ENCODE measurements around the gene TPGS2.
"Not testable (repeated sequence)": the region's sequence is repeated elsewhere in the genome, so short reads cannot be mapped to it uniquely, and the experiment has no call there.

Gene TPGS2

GRCh38 chr18:36766836-36767235, 62.0 kb downstream of the TPGS2 start:
- TF ChIP-seq, protein P1, sequence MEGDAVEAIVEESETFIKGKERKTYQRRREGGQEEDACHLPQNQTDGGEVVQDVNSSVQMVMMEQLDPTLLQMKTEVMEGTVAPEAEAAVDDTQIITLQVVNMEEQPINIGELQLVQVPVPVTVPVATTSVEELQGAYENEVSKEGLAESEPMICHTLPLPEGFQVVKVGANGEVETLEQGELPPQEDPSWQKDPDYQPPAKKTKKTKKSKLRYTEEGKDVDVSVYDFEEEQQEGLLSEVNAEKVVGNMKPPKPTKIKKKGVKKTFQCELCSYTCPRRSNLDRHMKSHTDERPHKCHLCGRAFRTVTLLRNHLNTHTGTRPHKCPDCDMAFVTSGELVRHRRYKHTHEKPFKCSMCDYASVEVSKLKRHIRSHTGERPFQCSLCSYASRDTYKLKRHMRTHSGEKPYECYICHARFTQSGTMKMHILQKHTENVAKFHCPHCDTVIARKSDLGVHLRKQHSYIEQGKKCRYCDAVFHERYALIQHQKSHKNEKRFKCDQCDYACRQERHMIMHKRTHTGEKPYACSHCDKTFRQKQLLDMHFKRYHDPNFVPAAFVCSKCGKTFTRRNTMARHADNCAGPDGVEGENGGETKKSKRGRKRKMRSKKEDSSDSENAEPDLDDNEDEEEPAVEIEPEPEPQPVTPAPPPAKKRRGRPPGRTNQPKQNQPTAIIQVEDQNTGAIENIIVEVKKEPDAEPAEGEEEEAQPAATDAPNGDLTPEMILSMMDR (IDR thresholded peaks at IDR 0.05; ENCODE audit: borderline replicate concordance, insufficient read depth, low read depth, low read length) = no peak
- no peak overlapping the region for H3K4me3 ChIP-seq (ENCODE audit: low read depth, low read length)

- H3K4me3 ChIP-seq (ENCODE audit: low read depth, low read length) = not testable (repeated sequence)
These were observed 65.8 kb downstream of the TPGS2 start for GRCh38 chr18:36762965-36763364.

- H3K4me3 ChIP-seq (ENCODE audit: low read depth, low read length) = no peak overlapping the region
- TF ChIP-seq, protein P1 (IDR thresholded peaks at IDR 0.05; ENCODE audit: borderline replicate concordance, insufficient read depth, low read depth, low read length) = no peak
These were observed 66.7 kb downstream of the TPGS2 start for GRCh38 chr18:36762074-36762473.

GRCh38 chr18:36761186-36761698, 67.6 kb downstream of the TPGS2 start:
- TF ChIP-seq, protein P1 (IDR thresholded peaks at IDR 0.05; ENCODE audit: borderline replicate concordance, insufficient read depth, low read depth, low read length) = no peak
- no peak overlapping the region for H3K4me3 ChIP-seq (ENCODE audit: low read depth, low read length)

GRCh38 chr18:36760598-36760997, 68.2 kb downstream of the TPGS2 start:
- TF ChIP-seq, protein P1 (IDR thresholded peaks at IDR 0.05; ENCODE audit: borderline replicate concordance, insufficient read depth, low read depth, low read length) = no peak
- no peak overlapping the region for H3K4me3 ChIP-seq (ENCODE audit: low read depth, low read length)

DNA sequence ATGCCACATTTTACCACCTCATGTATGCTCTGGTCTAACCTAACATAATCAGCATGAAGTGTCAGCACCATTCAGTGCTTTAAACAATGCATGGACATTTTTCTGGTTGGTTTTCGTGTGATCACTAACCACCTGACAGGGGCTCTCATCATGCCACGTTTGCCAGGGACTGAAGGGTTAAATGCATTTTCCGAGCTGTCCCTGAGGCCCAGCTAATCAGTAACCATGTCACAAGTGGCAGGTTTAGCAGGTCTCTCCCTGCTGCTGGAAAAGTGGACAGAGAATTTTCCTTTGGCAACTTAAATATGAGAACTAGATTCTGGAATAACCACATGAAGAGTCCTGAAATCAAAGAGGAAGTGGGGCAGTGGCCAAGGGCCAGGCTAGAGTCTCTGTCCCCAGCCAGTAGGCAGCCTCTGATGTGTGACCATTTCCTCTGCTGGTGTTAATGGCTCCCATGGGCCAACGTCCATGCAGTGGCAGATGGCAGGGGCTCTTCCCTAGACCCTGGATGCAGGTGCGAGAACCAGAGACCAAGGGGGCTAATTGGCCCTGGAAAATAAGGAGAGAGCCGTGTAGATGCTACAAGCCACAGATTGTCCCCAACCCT, 69.5 kb downstream of the TPGS2 start:
- TF ChIP-seq, protein P1 (IDR thresholded peaks at IDR 0.05; ENCODE audit: borderline replicate concordance, insufficient read depth, low read depth, low read length) = no peak
- no peak overlapping the region for H3K4me3 ChIP-seq (ENCODE audit: low read depth, low read length)

GRCh38 chr18:36758623-36759022, 70.2 kb downstream of the TPGS2 start:
- H3K4me3 ChIP-seq (ENCODE audit: low read depth, low read length) = no peak overlapping the region
- TF ChIP-seq, protein P1 (IDR thresholded peaks at IDR 0.05; ENCODE audit: borderline replicate concordance, insufficient read depth, low read depth, low read length) = no peak

All from GM12875 (cell line).